Measurements from ENCODE around the gene DNAH2. TPM values are rescaled to one million over a fixed set of nuclear protein-coding genes. Genes with fewer than 3 reads are reported as not detected.
A peak's percentile ranks its signal among the peaks of the same experiment; 100 is the strongest.

DNAH2 gene
- total and polyA plus RNA-seq, 2 of the 4 experiments (the other 2 are of a cell fraction), result under 0.01 to 0.02 TPM

- in situ Hi-C loops (cut with MboI; ENCODE audit: low sequenced_read_pairs), result no loop called here
- Histone ChIP-seq H3K56ac (ENCODE audit: extremely low read depth, insufficient read depth, low read length) (no peak overlapping the region), H3K4me1 (ENCODE audit: control insufficient read depth, insufficient read depth, low read length) (peaks cover 25% of the 10 kb centered on the region), H3K9me1 (ENCODE audit: insufficient read depth, low read length) (peaks cover 9% of the 10 kb centered on the region; the same call in 1 of the 2 replicates), H3K4ac (ENCODE audit: low read depth, low read length) (peak overlapping the region; percentile 64), H3K36me3 (ENCODE audit: control insufficient read depth, insufficient read depth, low read length) (peaks cover 14% of the 10 kb centered on the region; the same call in 1 of the 2 replicates), H2BK120ac (ENCODE audit: low read depth, low read length) (0 out of 2 replicates have a peak overlapping the region, but pooled peaks have one; percentile 0), H2AK9ac (replicated peaks; ENCODE audit: low read depth, low read length, poor library complexity) (peak overlapping the region; percentile 90), H4K91ac (ENCODE audit: insufficient read depth, low read depth, low read length) (peak overlapping the region; percentile 34; the same call in 1 of the 2 replicates), H3K18ac (ENCODE audit: low read depth, low read length) (no peak overlapping the region), H3K79me1 (ENCODE audit: low read depth in 1 of 2, low read length in 2 of 2) (peaks cover 19 to 81% of the 10 kb centered on the region in 2 experiments), H3K9me3 (ENCODE audit: control insufficient read depth, insufficient read depth, low read length) (no peaks in the 10 kb centered on the region), H4K8ac (ENCODE audit: low read depth in 2 of 2, low read length in 2 of 2) (peak overlapping the region in 1 of 2 experiments; percentile 22; a peak in 1 of 4 replicates), H2BK20ac (ENCODE audit: low read depth, low read length) (0 out of 2 replicates have a peak overlapping the region, but pooled peaks have one; percentile 42), H3K9ac (ENCODE audit: low read depth, low read length) (peak overlapping the region; percentile 30), H2AFZ (replicated peaks; ENCODE audit: low read length, poor library complexity) (no peak overlapping the region), H3K27ac (ENCODE audit: insufficient read depth, low read length) (peak overlapping the region; percentile 35), H3K4me2 (ENCODE audit: low read depth, low read length) (peak overlapping the region; percentile 93), H4K20me1 (ENCODE audit: insufficient read depth, low read length) (peaks cover 72% of the 10 kb centered on the region), H3K23ac (ENCODE audit: low read depth, low read length) (peak overlapping the region; percentile 29; the same call in 1 of the 2 replicates), H2BK5ac (ENCODE audit: low read depth, low read length, poor library complexity, severe bottlenecking) (peak overlapping the region; percentile 52), H4K5ac (ENCODE audit: low read depth, low read length) (no peak overlapping the region), H2AK5ac (ENCODE audit: low read depth, low read length) (peak overlapping the region; percentile 72), H3K27me3 (ENCODE audit: control insufficient read depth, insufficient read depth, low read length) (no peaks in the 10 kb centered on the region), H2BK15ac (ENCODE audit: low read depth, low read length) (peak overlapping the region; percentile 51; the same call in 2 of the 3 replicates), H3K4me3 (ENCODE audit: insufficient read depth, low read depth, low read length) (no peak overlapping the region), H3K14ac (replicated peaks; ENCODE audit: low read depth, low read length) (peak overlapping the region; percentile 79)
- ChIA-PET CTCF (interaction anchor here (0.5 kb wide), 1 partner anchor 208 kb away, joined by 4 read pairs; no protein-coding TSS in a partner anchor), POLR2A (ENCODE audit: unreplicated experiment) (no interaction called here)
- ATAC-seq (ENCODE audit: low read depth) (no peak), DNase-seq (no peak)
- intact Hi-C loops (cut with micrococcal nuclease), result loop anchor here (5.0 kb wide), 1 partner anchor 269 kb away; no protein-coding TSS in a partner anchor
- no TSS peak for BruUV-seq (replicated peaks)
- TF ChIP-seq MAFK (IDR thresholded peaks at IDR 0.05; ENCODE audit: low read depth, low read length) (no peak), POLR2A (IDR thresholded peaks at IDR 0.05; ENCODE audit: low read depth, low read length) (peak; percentile 3; the same call in 1 of the 2 replicates), USF2 (IDR thresholded peaks at IDR 0.05; ENCODE audit: low read depth, low read length) (no peak)
- no CpG with 5 or more reads among the region's 1 CpG for WGBS, 2 experiments (ENCODE audit: extremely low coverage in 2 of 2, insufficient read length in 1 of 2)
- dilution Hi-C loops (cut with HindIII; ENCODE audit: low sequenced_read_pairs, unreplicated experiment), result no loop called here
Measured at GRCh38 chr17:7840875-7841274, 123.3 kb downstream of the DNAH2 start.
